Skeletal muscle cell (primary cell): ENCODE results near the gene POLR2F.
"Not testable (repeated sequence)": the region's sequence is repeated elsewhere in the genome, so short reads cannot be mapped to it uniquely, and the experiment has no call there.

Experiments
- DNase-seq: peaks from one replicate; pipeline ENCODE4 v3.0.0-alpha.2; 2010; ENCODE audit warnings: low read depth
- H3K4me3 ChIP-seq: 2 replicates; pipeline ENCODE4 v1.5.1; 2011; ENCODE audit warnings: low read depth, mild to moderate bottlenecking, control low read depth, low read length, moderate library complexity

Gene POLR2F

DNA sequence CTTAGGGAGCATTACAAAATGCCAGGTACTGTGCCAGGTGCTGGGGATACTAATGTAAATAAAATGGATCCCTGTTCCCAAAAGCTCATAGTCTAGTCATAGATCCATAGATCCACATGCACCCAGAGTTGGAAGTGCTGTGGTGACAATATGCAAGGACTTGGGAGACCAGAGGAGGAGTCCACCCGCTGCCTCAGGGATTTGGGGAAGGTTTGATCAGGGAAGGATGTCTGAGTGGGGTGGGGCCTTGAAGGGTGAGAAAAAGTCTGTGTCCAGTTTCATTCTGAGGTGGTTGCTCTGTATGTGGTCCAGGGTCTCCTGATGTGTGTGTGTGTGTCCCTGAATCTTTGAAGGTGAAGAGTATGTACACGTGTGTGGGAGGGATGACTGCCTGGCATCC lies 21.7 kb downstream of the POLR2F start:
- H3K4me3 ChIP-seq, result no peak overlapping the region
- DNase-seq, result no peak

DNA sequence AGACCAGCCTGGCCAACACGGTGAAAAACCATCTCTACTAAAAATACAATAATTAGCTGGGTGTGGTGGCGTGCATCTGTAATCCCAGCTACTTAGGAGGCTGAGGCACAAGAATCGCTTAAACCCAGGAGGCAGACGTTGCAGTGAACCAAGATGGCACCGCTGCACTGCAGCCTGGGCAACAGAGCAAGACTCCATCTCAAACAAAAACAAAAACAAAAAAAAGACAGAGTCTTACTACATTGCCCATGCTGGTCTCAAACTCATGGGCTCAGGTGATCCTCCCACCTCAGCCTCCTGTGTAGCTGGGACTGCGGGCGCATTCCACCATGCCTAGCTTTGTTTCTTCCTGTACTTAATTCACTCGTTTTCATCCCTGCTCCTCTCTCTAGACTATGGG lies 22.5 kb downstream of the POLR2F start:
- H3K4me3 ChIP-seq, result not testable (repeated sequence)

DNA sequence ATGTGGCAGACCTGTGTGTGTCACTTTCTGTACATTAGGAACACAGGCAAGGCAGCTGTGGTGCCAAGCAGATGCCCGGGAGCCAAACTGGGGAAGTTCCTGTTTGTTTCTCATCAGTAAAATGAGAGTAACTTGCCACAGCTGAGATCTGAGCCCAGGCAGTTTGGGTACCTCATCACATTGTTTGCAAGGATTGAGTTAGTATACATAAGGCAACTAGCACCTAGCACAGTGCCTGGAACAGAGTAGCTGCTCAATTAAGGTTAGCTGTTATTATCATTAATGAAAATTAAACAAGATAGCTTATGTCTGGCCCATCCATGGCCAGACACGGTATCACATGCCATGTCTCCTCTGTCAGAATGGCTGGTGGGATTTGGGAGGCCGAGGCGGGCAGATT lies 23.0 kb downstream of the POLR2F start:
- H3K4me3 ChIP-seq, result no peak overlapping the region
- no peak for DNase-seq

More for the DNA sequence above, 22.5 kb downstream of the POLR2F start:
- DNase-seq, result not testable (repeated sequence)

DNA sequence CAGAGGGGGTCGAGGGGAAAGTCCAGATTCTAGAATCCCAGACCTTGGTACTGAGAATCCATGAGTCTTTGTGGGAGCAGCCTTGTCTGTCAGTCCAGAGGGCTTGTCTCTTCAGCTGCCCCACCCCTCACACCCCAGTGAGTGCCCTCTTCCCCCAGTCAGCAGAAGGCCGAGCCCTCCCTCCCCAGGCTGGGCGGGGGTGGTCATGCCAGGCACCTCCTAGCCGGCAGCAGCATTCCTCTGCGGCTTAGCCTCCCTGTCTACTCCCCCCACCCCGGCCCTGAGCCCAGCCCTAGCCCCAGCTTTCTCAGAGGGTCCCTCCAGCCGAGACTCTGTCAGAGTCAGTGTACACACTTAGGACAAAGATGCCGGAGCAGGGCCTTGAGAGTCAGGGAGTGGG lies 26.3 kb downstream of the POLR2F start:
- no peak for DNase-seq
- no peak overlapping the region for H3K4me3 ChIP-seq

DNA sequence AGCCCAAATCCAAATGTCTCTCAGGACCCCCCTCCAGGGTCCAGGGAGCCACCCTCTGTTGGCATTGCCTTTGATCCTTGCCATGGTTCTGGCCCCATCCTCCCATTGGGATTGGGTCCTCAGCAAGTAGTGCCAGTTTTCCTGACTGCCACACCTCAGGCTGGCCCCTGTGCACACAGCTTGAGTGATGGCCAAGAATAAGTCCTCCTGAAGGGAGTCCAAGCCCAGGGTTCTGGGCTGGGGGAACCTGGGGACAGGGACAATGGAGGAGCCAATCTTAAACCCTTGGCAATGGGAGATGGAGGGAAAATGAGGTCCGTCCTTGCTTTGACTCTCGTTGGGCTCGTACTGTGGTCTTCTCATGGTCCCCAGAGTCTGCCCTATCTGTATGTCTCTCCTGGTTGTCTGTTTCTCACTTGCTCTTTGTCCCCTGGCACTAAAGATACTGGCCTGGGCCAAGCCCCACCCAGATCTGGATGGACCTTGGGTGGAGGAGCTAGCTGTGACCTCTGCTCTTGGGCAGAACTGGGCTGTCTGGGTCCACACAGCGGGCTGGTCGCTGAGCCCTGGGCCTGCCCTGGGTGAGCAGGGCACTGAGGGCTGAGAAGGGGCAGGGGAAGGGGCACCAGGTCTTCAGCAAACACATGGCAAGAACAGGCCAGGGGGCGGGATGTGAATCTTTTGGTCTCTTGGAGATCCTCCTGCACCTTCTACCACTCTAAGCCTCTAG lies 27.9 kb downstream of the POLR2F start:
- no peak overlapping the region for H3K4me3 ChIP-seq
- no peak for DNase-seq

DNA sequence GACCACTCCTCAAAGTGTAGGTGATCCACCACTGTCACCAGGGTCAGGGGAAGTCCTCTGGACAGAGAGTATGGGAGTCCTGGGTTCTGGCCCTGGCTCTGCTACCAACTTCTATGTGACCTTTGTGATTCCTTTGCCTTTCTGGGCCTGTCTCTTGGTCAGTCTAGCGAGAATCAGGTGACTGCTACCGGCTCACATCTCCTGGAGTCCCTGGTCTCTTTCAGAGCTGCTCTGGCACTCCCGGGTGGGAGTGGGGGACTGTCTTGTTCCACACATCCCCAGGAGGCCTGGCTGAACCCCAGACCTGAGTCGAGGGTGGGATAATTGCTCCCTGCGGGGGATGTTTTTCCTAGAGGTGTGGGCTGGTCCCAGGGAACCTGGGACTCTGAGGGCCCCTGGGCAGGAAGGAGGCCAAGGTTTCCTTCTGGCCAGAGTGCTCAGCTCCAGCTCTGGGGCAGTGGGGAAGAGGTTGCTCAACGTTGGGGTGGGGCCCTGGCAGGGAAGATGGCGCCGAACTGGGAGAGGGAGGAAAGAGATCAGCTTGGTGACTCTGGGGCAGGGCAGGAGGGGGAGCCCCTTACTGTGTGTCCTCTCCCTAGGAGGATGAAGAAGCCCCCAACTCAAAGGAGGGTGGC lies 28.8 kb downstream of the POLR2F start:
- DNase-seq, result no peak
- no peak overlapping the region for H3K4me3 ChIP-seq

DNA sequence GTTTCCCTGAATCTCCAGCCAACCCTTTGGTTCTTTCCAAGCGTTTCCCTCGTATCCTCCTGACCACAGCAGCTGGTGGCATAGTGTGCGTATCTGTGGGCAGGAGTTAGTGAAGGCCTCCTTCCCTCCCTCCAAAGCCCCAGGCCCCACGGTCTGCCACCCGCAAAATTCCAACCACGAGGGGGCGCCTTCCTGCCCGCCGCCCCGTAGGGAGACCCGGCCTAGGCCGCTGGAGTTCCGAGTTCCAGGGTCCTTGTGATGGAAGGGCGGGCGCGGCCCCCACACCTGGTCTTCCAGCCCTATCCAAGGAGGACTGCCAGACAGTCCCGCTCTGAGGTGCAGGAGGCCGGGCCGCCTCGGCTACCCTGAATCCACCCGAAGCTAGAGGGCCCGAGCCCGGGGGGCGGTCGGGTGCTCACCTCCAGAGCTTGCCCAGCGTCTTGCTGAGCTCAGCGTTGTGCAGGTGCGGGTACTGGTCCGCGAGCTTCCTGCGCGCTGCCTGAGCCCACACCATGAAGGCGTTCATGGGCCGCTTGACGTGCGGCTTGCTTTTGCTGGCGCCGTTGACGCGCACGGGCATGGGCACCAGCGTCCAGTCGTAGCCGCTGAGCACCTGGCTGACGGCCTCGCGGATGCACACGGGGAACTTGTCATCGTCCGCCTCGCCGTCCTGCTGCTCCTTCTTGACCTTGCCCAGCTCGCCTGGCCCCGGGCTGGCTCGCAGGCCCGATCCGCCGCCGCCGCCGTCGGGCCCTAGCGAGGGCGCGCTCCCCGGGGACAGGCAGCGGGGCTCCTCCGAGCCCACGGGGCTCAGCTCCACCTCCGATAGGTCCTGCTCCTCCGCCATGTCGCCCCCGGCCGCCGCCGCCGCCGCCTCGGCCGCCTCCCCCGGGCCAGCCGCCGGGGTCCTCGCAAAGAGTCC lies 29.7 kb downstream of the POLR2F start:
- no peak overlapping the region for H3K4me3 ChIP-seq
- DNase-seq, result no peak

DNA sequence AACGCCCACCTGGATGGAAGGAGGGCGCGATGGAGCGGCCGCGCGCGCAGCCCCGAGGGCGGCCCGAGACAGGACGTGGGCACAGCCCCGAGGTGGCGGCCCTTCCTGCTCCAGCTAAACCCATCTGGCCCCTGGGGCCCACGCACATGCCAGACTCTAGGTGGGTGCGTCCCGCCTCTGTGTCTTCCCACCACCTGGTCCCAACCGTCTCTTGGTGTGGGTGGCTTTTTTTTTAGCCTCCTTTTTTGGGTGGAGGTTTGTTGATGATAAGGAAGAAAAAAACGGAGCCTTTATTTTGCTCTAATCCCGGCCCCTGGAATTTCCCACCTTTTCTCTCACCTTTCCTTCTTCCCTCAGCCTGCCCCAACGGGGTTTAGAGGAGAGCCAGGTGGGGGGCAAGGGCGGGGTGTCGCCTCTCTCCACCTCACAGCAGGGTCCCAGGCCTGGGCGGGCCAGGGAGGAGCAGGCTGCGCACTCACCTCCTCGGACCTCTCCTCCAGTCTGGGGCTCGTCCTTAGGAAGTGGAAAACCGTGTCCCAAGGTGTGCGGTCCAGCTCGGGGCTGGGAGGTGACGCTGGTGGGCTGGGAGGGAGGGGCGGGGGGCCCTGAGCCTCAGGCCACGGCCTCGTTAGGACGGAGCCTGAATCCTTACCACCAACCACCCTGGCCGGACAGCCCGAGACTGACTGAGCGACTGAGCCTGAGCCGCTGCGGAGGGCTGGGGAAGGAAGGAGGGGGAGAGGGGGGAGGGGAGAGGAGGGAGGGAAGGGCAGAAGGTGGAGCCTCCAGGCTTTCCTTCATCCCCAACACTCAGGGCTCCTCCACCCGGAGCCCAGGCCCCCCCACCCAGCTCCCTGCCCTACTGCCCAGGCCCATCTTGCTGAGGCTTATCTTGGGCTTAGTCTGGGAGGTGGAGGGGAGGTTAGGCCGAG lies 30.6 kb downstream of the POLR2F start, which contains the start of gene SOX10:
Gene SOX10 (minus strand): TSS at position 696 of the 932 bp plus-strand sequence. CDS start 771 bp downstream, outside the sequence.
- DNase-seq, result no peak
- H3K4me3 ChIP-seq, result no peak within 1 kb of the TSS

DNA sequence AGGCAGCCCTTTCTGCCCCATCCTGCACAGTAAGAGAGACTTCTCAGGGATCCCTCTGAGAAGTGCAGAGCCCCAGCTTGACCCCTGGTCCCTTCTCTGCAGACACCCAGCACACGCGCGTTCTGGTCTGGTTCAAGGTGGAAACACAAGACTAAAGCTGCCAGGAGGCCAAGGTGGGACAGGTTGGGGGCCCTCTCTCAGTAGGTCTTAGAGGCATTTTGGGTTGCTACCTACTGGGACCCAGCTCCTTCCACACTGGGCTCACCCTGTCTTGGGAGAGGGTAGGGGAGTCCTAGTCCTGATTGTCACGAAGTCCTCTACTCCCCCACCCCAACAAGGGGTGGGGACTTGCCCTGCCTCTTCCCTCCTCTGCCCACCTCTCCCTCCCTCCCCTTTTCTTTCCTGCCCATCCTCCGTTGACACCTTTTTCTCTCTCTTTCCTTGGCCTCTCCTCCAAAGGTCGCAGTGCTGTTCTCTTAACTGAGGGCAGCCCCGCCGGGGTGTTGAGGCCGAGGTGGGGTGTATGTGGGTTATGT lies 31.6 kb downstream of the POLR2F start:
- no peak for DNase-seq
- no peak overlapping the region for H3K4me3 ChIP-seq

DNA sequence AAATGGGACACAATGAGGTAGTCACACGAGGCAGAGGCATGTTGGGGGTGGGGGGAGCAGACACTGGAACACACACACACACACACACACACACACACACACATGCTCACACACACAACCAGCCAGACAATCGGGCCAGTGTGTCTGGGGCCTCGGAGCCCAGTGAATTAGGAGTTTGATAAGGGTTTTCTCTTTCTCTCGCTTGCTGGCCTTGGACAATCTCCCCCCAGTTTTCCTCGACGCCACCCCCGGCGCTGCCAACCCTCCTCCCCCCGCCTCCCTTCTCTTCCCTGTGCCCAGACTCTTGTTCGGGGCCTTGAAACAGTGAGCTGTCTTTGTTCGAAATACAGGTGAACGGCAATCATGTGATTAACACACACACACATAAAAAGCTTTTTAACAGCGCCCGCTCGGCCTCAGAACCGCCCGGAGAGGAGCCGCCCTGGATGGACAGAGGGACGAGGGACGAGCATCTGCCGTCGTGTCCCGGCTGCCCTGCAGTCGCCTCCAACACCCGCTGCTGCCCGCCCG lies 32.3 kb downstream of the POLR2F start:
- no peak overlapping the region for H3K4me3 ChIP-seq
- DNase-seq, result no peak

DNA sequence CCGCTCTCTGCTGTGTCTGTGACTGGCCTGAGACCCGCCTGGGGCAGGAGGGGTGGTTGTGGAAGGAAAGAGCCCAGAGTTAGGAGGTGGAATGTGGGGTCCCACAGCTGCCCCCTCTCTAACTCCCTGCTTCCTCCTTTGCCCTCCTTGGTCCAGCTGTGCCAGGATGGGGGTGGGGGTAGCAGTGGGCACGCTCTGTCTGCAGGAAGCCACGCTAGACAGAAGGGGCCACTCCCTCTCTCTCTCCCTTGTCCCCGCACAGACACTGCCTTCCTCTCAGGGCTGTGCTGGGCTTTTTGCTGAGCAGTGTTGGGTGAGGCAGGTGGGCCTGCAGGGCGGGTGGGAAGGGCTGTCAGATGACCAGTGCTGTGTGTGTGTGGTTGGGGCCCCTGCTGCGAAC lies 32.9 kb downstream of the POLR2F start:
- no peak for DNase-seq
- H3K4me3 ChIP-seq, result no peak overlapping the region

DNA sequence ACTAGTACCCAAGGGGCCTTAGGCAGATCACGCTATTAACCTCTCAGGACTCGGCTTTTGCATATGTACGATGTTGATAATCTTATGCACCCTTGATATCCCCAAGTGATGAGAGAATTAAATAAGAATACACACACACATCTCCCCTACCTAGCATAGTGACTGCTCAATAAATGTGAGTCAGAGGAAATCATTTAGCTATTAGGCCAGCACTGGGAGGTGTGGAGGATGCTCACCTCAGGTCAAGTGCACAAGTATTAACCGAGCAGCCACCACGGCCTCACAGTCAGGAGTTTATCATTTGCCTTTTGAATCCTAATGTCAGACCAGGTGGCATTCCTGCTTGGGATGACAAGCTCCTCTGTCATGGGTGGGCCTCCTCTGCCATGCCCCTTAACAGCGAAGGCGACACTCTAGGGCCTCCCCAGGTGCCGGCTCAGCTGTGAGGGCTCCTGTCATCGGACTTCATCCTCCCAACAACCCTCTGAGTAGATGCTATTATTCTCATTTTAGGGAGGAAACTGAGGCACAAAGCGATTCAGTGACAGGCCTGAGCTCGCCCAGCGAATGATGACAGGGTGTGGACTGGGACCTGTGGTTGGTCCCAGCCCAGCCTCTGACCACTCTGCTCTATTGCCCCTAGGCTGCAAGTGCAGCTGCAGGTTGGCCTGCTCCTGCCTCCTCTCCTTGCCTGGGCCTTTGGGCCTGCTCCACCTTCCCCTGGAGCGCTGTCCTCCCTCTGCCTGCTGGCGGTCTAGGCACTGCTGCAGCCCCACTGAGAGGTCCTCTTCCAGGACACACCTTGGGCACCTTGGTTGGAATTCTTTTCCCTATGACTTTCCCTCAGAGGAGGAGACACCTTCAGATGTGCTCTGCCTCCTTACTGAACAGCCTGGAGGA lies 35.9 kb downstream of the POLR2F start:
- no peak overlapping the region for H3K4me3 ChIP-seq
- DNase-seq, result no peak

DNA sequence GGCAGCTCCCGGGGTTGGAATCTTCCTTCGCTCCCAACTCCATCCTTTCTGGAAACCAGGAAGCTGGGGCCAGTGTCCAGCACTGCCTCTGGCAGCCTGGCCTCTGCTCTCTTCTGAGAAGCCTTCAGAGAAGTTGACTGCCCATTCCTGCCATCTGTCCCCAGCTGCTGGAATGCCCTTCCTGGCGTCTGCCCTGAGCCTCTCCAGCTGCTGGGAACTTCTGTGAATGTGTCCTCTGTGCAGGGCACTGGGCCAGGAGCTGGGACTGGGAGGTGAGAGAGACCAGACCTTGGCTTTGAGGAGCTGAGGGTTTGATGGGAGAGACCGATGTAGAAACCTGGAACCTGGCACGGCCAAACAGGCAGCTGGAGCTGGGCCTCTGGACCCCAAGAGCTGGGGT lies 36.8 kb downstream of the POLR2F start:
- H3K4me3 ChIP-seq, result no peak overlapping the region
- DNase-seq, result no peak

DNA sequence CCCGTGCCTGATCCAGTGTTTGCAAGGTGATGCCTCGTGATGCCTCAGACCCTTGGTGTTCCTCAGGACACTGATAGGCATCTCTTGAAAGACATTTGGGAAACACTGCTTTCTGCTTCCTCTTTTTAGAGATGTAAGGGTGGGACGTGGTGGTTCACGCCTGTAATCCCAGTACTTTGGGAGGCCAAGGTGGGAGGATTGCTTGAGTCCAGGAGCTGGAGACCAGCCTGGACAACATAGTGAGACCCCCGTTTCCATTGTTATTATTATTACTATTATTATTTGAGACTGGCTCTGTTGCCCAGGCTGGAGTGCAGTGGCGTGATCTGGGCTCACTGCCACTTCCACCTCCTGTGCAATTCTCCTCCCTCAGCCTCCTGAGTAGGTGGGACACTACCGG lies 37.4 kb downstream of the POLR2F start:
- H3K4me3 ChIP-seq, result no peak overlapping the region
- no peak for DNase-seq

DNA sequence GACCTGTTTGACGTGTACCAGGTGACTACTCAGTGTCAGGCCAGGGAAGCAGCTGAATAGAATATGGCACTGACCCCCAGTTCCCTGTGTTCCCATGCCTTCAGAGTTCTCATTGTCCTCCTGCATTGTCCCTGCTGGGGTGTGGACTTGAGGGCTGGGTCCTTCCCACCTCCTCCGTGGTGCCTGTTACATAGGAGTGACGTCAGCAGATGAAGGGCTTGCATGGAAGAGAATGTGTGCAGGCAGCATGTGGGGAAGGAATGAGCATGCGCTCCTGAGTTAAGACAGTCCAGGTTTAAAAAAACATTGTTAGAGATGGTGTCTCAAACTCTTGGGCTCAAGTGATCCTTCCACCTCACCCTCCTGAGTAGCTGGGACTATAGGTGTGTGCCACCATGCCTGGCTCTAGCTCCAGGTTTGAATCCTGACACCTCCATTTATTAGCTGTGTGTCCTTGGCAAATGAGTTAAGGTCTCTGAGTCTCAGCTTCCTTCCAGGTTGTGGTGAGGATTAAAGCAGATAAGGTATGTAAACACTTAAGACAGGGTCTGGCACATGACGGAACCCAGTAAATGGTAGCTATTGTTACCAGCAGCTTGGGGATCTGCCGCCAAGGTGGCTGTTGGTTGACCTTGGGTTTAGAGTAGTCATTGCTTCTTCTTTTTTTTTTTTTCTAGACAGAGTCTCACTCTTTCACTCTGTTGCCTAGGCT lies 38.4 kb downstream of the POLR2F start:
- H3K4me3 ChIP-seq, result no peak overlapping the region
- no peak for DNase-seq

DNA sequence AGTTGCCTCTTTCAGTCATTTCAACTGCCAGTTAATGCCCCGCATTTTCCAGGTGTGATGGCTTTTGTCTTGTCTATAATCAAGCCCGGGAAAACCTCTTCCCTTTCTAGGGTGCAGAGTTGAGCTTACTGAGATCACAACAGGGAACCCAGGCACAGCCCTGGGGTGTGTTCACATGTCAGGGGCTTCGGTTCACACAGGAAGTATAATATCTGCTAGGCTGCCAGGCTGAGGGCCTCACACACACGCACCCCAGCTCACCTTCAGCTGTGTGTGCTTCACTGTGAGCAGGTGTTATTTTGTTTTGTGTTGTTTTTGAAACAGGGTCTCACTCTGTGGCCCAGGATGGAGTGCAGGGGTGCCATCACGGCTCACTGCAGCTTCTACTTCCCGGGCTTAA lies 40.5 kb downstream of the POLR2F start:
- no peak for DNase-seq

DNA sequence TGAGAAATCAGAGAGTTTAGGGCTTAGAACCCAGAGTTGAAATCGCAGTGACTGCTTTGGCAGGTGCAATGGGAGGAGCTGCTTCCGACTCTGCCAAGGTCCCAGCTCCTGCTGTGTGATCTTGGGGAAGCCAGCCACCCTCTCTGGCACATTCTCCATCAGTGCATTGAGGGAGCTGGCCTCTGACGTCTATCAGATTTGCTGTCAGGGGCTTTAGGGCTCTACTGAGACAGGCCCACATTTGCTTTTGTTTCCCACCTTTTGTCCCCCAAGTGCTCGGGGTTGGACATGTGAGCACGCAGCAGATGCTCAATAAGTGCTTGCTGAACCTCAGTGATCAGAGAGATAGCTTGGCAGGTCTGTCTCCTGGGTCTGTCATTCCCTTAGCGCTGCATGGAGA lies 41.5 kb downstream of the POLR2F start:
- no peak for DNase-seq
- no peak overlapping the region for H3K4me3 ChIP-seq

More for the DNA sequence above, 40.5 kb downstream of the POLR2F start:
- H3K4me3 ChIP-seq, result no peak overlapping the region
